ENCODE measurements around the gene DNAL4.

The DNAL4 gene

GRCh38 chr22:38762551-38762983 lies 31.4 kb downstream of the DNAL4 start:
- DNase-seq (ENCODE audit: extremely low spot score, insufficient read length, low read depth) (no peak), FAIRE-seq (no peak)

DNA sequence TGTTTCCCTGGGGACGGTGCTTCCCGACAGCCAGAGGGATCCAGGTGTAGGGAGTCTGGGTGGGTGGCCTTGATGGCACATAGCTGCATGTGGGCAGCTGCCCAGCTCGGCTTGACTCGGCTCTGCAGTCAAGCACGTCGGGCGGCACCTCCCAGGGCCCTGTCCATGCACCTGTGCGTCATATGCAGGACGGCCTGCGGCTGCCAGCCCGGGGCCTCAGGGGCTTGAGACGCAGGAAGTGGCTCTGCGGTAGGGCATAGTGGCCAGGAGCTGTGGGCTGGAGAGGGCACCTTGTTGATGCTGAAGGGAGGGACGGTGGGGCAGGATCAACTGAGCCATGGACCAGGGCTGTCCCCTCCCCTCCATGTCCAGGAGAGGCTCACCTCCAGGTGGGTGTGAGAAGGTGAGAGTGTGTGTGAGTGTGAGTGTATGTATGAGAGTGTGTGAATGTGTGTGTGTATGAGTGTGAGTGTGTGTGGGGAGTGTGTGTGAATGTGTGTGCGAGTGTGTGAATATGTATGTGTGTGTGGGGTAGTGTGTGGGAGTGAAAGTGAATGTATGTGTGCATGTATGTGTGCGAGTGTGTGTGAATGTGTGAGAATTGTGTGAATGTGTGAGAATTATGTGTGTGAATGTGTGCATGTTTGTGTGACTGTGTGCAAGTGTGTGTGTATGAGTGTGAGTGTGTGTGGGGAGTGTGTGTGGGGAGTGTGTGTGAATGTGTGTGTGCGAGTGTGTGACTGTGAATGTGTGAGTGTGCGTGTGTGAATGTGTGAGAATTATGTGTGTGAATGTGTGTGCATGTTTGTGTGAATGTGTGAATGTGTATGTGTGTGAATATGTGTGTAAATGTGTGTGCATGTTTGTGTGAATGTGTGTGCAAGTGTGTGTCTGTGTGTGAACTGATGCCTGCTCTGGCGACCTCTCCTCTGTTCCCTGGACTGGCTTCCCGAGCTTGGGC lies 32.5 kb downstream of the DNAL4 start:
- DNase-seq (ENCODE audit: extremely low spot score, insufficient read length, low read depth) (no peak), FAIRE-seq (peak; percentile 61)

- FAIRE-seq, result no peak
- DNase-seq (ENCODE audit: extremely low spot score, insufficient read length, low read depth), result no peak
These were observed 33.3 kb downstream of the DNAL4 start for GRCh38 chr22:38760477-38761201.

- FAIRE-seq, result no peak
These were observed 34.9 kb downstream of the DNAL4 start for GRCh38 chr22:38759005-38759404.

DNA sequence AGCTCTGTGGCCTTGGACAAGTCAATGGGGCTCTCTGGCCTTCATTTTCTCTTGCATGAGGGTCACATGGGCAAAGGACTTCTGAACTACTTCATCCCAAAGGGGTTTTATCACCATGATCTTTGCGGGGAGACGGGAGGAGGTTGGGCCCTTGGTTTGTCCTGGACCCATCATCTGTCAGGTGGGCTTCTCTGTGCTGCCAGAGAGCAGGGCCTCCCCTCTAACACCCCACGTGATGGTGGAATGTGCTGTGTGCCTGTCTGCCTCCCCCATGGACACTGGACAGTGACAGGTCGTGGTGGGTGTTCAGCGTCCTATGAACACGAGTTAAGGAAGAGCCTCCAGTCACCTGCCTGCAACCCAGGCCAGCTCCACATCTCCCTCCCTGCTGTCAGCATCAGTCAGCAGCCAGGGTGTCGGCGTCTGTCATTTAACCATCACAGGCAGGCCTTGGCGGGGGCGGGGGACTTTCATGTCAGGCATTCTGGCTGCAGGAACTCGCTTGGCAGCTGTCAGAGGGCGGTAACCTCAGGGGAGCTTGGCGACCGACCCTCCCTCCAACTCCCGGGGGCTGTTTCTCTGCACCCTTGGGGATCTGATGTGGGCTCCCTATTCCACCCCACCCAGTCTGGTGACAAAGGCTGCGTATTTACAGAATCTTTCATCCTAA lies 35.5 kb downstream of the DNAL4 start:
- DNase-seq (ENCODE audit: extremely low spot score, insufficient read length, low read depth) (no peak), FAIRE-seq (no peak)

More at GRCh38 chr22:38759005-38759404, 34.9 kb downstream of the DNAL4 start:
- no peak for DNase-seq (ENCODE audit: extremely low spot score, insufficient read length, low read depth)

DNA sequence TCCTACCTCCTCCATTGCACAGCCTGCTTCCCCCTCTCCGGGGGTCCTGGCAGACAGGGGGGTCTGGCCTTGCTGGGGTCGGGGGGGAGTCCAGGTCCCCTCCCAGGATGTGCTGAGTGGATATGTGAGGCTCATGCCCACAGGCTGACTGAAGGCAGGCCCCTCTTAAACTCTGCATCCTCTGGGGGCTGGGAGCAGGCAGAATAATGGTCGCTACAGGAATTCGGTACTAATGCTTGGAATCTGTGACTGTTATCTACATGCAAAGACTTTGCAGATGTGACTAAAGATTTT lies 36.5 kb downstream of the DNAL4 start:
- DNase-seq (ENCODE audit: extremely low spot score, insufficient read length, low read depth), result no peak
- no peak for FAIRE-seq

- FAIRE-seq, result peak; percentile 83
These were observed 37.1 kb downstream of the DNAL4 start for GRCh38 chr22:38756711-38757463.

DNA sequence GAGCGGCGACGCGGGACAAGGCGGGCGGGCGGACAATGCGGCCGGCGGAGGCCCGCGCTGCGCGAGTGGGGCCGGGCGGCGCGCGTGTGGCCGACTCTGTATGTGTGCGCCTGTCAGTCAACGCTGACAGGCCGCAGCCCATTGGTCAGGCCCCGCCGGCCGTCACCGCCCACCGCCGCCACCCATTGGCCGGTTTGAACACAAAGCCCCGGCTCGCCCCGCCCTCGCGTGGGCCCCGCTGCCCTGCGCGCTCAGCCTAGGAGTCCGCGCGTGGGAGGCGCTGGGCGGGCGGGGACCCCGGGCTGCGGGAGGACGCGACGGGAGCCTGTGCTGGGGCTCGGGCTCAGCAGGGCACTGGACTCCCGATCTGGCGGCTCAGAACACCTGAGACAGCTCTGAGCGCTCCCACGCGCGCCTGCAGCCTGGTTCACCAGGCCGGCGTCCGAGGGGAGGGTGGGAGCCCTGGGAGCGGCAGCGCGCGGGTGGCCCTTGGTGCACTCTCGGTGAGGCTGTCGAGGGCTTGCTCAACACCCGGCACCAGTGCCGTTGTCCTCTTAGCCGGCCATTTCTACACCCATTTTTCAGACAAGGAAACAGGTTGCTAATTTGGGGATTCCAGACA lies 37.9 kb downstream of the DNAL4 start, which contains the start of gene SUN2:
Gene SUN2, minus strand, starts transcription at position 88 of the 622 bp plus-strand sequence. CDS start 3,370 bp downstream, outside the sequence.
- DNase-seq (ENCODE audit: extremely low spot score, insufficient read length, low read depth) (peak; percentile 96), FAIRE-seq (peak; percentile 86)

More at GRCh38 chr22:38756711-38757463, 37.1 kb downstream of the DNAL4 start:
- DNase-seq (ENCODE audit: extremely low spot score, insufficient read length, low read depth), result no peak

GRCh38 chr22:38755155-38755910 lies 38.6 kb downstream of the DNAL4 start:
- no peak for FAIRE-seq
- DNase-seq (ENCODE audit: extremely low spot score, insufficient read length, low read depth), result peak; percentile 40

DNA sequence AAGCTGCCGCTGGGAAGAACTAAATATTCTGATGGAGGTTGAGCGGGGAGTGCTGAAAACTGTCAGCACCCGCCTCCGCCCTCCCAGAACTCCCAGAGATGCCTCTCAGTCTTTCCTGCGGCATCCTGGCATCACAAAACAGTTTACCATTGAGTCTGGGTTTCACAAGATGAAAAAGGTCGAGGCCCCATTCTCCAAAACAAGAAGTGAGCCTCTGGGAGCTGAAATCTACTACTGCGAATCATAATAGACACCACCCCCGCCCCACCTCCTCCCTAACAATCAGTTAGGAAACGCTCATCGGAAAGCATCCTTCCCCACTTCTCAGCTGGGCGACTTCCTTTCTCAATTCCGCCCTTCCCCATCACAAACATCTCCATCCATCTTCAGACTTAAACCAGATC lies 39.2 kb downstream of the DNAL4 start:
- FAIRE-seq (peak; percentile 81), DNase-seq (ENCODE audit: extremely low spot score, insufficient read length, low read depth) (no peak)

DNA sequence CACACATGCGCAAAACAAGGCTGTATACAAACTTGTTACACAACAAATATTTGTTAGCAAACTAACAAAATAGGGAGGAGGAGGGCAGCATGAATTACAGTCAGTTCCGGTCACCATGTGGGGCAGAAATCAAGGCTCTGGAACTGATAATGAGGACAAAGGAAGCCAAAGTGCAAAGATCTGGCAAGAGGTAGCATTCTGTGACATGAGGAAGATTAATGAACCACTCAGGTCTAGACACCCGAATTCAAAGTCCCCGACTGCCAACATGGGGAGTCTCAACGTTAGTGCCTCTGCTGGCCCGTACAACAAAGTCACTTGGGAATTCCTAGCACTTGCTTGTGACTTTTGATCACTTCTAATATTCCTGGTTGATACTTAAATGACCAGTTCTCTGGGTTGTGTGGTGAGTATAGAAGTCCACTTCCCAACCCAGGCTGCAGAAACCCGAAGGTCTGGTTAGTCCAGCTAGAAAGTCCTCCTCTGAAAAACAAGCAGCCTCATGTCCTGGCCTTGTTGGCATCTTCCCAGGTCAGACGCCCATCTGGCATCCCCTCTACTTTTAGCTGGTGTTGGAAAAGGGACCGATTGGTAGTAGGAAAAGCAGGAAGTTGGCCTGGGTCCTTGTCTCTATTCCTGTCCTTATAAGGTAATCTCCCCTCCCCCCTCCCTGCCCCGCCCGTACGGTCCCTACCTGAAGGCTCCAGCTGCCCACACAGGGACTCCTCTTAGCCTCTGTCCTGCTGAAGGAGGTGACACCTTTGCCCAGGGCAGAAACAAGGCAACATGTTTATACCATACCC lies 39.8 kb downstream of the DNAL4 start:
- DNase-seq (ENCODE audit: extremely low spot score, insufficient read length, low read depth), result no peak
- FAIRE-seq, result peak; percentile 80

DNA sequence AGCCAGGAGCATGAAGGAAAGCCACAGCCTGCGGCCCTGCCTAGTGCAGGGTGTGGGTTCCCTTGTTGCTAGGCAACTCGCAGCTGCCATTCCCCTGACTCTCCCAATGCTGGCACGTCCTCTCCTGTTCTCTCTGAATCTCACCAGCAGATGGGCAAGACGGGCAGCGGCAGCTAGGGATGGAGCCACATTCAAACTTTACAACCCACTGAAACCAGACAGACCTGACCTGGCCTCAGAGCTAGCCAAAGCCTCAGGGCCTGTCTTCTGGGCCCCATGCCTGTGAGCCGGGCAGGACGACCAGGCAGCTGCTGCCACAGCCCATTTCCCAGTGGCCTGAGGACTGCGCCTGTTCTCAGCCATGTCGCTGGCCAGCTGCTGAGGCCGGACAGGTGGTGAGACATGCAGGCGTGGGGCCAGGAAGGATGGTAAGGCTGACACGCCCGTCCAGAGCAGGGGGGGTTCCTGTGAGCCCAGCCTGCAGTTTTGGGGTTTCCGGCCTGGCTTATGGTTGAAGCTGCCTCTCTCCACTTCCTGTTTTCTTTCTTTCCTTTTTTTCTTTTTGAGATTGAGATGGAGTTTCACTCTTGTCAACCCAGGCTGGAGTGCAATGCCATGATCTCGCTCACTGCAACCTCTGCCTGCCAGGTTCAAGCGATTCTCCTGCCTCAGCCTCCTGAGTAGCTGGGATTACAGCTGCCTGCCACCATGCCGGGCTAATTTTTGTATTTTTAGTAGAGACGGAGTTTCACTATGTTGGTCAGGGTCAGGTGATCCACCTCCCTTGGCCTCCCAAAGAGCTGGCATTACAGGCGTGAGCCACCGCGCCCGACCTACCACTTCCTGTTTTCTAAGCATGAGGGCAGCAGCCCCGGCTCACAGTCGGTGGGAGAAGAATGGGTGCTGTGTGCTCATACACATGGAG lies 42.3 kb downstream of the DNAL4 start:
- FAIRE-seq (peak; percentile 98), DNase-seq (ENCODE audit: extremely low spot score, insufficient read length, low read depth) (peak; percentile 65)

DNA sequence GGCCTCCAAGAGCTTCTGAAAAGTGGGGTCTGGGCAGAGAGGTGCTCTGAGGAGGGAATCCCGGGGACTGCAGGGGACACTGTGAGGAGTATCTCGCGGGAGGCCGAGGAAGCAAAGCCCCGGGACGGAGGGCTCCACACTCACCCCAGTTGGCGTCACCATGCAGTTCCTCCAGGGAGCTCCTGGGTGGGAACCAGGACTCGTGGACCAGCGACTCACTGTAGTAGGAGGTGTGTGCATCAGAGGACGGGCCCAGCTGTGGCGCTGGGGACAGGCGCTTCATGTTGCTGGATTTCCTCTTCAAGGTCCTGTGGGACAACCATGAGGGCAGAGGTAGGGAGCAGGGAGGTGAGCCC lies 42.9 kb downstream of the DNAL4 start:
- DNase-seq (ENCODE audit: extremely low spot score, insufficient read length, low read depth), result no peak
- FAIRE-seq, result no peak

- DNase-seq (ENCODE audit: extremely low spot score, insufficient read length, low read depth) (no peak), FAIRE-seq (no peak)
These were observed 43.3 kb downstream of the DNAL4 start for GRCh38 chr22:38750638-38751037.

- DNase-seq (ENCODE audit: extremely low spot score, insufficient read length, low read depth), result no peak
- FAIRE-seq, result no peak
These were observed 43.8 kb downstream of the DNAL4 start for GRCh38 chr22:38750104-38750503.

GRCh38 chr22:38748487-38749136 lies 45.3 kb downstream of the DNAL4 start:
- DNase-seq (ENCODE audit: extremely low spot score, insufficient read length, low read depth) (no peak), FAIRE-seq (no peak)

Data from GM18507 (cell line).